Measurements from ENCODE around the gene SLC24A2.

- no peak for TF ChIP-seq POLR2A (IDR thresholded peaks at IDR 0.05; ENCODE audit: low read depth, low read length)
- TF ChIP-seq POLR2AphosphoS5 (IDR thresholded peaks at IDR 0.05; ENCODE audit: low read depth, low read length), result no peak
Measured at GRCh38 chr9:19799784-19800183, 10.9 kb upstream of the SLC24A2 start.

All from GM12892 (cell line).